ENCODE measurements around the gene EXOC3L1.

Gene EXOC3L1

DNA sequence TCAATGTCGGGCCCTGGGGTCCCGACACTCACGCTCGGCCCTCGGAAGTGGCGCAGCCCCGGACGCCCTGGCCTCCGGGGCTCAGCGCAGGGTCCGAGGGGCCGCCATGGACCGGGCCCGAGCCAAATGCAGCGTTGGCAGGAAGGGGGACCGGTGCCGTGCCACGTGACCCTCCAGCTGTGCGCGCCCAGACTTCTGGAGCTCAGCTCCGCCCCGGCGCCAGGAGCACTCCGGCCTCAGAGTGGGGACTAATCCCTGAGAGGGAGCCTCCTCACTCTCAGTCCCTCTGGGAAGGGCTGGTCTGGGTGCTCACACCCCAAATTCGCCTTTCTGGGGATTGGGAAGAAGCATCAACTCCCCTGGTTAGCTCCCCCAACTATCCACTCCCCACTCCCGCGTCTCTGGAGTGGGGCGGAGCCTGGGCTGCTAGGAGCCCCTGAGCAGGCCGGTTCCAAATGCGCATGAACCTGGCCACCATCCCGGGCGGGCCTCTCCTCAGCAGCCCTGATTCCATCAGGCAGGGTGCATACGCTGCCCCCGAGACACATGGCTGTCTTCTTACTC lies 39.0 kb downstream of the EXOC3L1 start, which contains the start of gene B3GNT9:
B3GNT9 (minus strand) TSS at position 166 of the 564 bp plus-strand sequence. CDS start 513 bp downstream, outside the sequence.
- no peak for TF ChIP-seq GATA2 (IDR thresholded peaks at IDR 0.05; ENCODE audit: low read depth, low read length)
- no peak for TF ChIP-seq GATA3 (IDR thresholded peaks at IDR 0.05; ENCODE audit: low read depth, low read length)

DNA sequence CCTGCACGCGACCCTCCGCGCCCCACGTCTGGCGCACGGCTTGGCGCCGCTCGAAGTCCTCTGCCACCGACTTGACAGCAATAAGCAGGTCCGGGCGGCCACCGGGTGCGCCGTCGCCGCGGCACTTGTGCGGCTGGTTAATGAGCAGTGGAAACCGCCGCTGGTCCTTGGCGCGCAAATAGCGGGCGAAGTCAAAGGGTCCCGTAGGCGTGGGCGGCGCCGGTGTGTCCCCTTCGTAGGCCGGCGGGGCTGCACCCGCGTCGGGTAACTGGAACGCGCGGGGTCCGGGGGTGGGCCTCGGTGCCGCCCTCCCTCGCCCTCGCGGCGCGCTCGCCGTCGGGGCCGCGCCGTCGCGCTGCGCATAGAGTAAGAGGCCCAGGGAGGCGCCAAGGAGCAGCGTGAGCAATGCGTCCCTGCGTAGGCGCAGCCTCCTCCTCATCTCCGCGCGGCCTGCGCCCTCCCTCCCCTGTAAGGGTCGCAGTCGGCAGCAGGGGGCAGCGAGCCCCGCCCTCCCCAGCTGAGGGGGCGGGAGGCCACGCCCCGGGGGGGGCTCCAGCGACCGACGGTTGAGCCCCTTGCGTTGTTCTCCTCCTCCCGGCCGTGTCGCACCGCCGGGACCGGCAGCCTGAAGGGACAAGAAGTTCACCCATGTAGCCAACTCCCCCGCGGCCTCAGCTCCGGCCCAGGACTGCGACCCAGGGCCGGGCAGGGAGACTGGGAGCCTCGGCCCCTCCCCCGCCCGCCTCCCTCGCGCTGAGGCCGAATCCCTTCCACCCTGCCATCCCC lies 39.7 kb downstream of the EXOC3L1 start:
- TF ChIP-seq GATA3 (IDR thresholded peaks at IDR 0.05; ENCODE audit: low read depth, low read length) (no peak), GATA2 (IDR thresholded peaks at IDR 0.05; ENCODE audit: low read depth, low read length) (no peak)

DNA sequence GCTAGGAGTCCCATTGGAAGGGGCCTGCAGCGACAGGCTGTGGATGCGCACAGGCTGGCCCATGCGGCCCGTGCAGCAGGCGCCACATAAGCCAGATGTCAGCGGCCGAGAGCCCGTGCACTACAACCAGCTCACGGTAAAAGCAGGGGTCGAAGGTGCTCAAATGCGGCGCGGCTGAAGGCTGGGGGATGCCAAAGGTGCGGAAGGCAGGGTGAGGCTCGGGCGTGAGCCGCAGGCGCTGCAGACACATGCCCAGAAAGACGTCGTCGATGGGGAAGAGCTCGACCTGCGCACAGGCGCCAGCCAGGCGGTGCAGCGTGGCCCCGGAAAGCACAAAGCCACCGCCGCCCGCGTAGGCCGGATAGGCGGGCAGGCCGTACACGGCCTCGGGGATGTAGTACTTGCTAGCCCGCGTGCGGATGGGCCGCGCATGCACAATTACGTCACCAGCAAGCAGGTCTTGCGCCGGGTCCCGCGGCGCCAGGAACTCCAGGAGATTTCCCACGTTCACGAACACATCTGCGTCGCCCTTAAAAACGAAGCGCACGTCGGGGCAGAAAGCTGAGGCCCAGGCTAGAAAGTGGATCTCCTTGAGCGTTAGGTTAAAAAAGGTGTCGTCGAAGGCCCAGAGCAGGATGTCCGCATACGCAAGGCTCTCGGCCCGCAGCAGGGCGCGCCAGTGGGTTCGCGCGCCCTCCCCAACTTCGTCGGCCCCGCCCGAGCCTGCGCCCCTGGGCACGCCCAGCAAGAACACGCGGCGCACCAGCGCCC lies 40.5 kb downstream of the EXOC3L1 start:
- TF ChIP-seq GATA2 (IDR thresholded peaks at IDR 0.05; ENCODE audit: low read depth, low read length): no peak
- no peak for TF ChIP-seq GATA3 (IDR thresholded peaks at IDR 0.05; ENCODE audit: low read depth, low read length)

DNA sequence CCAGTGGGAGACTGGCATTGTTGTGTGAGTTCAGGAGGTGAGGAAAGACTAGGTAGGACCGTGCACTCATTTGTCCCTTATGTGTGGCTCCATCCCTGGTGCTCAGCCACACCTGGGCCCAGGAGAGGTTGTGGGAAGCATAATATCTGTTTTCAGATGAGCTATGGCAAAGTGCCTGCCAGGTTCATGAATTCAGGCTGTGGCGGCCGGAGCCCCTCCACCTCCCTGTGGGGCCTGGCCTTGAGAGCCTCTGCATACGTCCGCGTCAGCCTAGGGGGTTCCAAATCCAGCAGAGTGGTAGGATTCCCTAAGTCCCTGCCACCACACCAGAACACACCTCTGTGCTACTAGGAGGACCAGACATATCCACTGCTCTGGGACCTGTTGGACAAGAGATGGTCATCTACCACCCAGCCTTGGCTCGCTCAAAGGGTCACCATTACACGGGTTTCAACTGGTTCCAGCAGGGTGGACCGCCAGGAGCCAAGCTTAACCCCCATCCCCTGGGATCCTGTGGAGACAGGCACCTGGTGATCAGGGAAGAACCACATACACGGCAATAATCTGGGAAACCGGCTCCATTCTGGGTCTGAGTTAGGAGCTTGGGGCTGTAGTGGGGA lies 41.2 kb downstream of the EXOC3L1 start:
- TF ChIP-seq GATA2 (IDR thresholded peaks at IDR 0.05; ENCODE audit: low read depth, low read length): no peak
- no peak for TF ChIP-seq GATA3 (IDR thresholded peaks at IDR 0.05; ENCODE audit: low read depth, low read length)

DNA sequence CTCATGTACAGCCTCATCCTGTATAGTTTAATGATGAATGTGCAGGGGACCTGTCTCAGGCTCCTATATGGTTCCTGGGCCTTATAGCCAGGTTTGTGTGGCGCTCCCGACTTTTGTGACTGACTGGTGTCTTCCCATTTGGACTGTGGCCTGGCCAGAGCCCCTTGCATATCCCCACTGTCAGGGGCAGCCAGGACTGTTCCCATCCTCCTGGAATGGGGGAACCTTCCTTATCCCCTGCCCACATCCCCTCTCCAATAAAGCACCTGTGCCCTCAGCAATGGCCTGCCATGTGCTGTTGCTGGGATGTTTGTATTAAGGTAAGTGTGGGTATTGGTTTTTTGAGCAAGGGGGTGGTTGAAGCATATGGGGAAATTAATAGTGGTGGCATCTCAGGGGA lies 41.7 kb downstream of the EXOC3L1 start:
- no peak for TF ChIP-seq GATA2 (IDR thresholded peaks at IDR 0.05; ENCODE audit: low read depth, low read length)
- no peak for TF ChIP-seq GATA3 (IDR thresholded peaks at IDR 0.05; ENCODE audit: low read depth, low read length)

GRCh38 chr16:67147437-67148140 lies 42.3 kb downstream of the EXOC3L1 start:
- TF ChIP-seq GATA3 (IDR thresholded peaks at IDR 0.05; ENCODE audit: low read depth, low read length) (no peak), GATA2 (IDR thresholded peaks at IDR 0.05; ENCODE audit: low read depth, low read length) (no peak)

- no peak for TF ChIP-seq GATA2 (IDR thresholded peaks at IDR 0.05; ENCODE audit: low read depth, low read length)
- TF ChIP-seq GATA3 (IDR thresholded peaks at IDR 0.05; ENCODE audit: low read depth, low read length): no peak
These were observed 43.2 kb downstream of the EXOC3L1 start for GRCh38 chr16:67146523-67147357.

GRCh38 chr16:67145746-67146145 lies 44.2 kb downstream of the EXOC3L1 start:
- TF ChIP-seq GATA3 (IDR thresholded peaks at IDR 0.05; ENCODE audit: low read depth, low read length) (no peak), GATA2 (IDR thresholded peaks at IDR 0.05; ENCODE audit: low read depth, low read length) (no peak)

DNA sequence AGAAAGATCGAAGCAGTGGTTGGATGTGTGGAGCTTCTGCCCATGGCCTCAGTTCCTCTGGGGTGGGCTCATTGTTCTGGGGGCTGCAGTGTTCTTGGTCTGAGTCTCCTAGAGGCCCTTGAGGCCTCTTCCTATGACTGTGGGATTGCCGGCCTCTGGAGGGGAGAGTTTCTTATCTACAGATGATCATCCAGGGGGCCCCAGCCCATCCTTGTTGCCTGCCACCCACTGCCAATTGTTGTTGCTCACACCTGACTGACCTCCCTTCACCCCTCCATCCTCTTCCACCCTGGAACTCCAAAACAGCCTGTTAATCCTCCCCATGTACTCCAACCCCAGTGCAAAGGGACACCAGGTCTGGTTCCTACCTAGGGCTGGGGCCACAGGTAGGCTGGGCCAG lies 45.0 kb downstream of the EXOC3L1 start:
- TF ChIP-seq GATA3 (IDR thresholded peaks at IDR 0.05; ENCODE audit: low read depth, low read length): no peak
- TF ChIP-seq GATA2 (IDR thresholded peaks at IDR 0.05; ENCODE audit: low read depth, low read length): no peak

DNA sequence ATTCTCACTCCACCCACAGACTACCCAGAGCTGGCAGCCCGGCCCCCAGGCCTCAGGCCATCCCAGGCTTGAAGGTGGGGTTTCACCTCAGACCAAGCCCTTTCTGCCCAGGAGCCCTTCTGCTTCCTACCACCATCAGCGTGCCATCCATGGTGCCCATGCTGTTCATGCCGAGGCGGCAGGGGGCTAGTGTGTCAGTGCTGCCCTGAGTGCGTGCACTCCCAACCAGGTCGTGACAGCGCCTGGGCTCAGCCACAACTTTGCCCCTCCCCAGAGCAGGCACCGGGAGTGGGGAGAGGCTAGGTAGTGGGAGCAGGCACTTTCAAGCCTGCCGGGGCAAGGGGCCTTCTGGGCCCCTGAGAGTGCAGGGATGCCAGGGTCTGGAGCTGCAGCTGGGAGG lies 47.6 kb downstream of the EXOC3L1 start:
- TF ChIP-seq GATA3 (IDR thresholded peaks at IDR 0.05; ENCODE audit: low read depth, low read length) (no peak), GATA2 (IDR thresholded peaks at IDR 0.05; ENCODE audit: low read depth, low read length) (no peak)

GRCh38 chr16:67141391-67141790 lies 48.5 kb downstream of the EXOC3L1 start:
- TF ChIP-seq GATA3 (IDR thresholded peaks at IDR 0.05; ENCODE audit: low read depth, low read length) (no peak), GATA2 (IDR thresholded peaks at IDR 0.05; ENCODE audit: low read depth, low read length) (no peak)

- TF ChIP-seq GATA2 (IDR thresholded peaks at IDR 0.05; ENCODE audit: low read depth, low read length) (no peak), GATA3 (IDR thresholded peaks at IDR 0.05; ENCODE audit: low read depth, low read length) (no peak)
These were observed 52.3 kb downstream of the EXOC3L1 start for GRCh38 chr16:67137605-67138004.
